Measurements from ENCODE around the gene RAD51B.

RAD51B gene

DNA sequence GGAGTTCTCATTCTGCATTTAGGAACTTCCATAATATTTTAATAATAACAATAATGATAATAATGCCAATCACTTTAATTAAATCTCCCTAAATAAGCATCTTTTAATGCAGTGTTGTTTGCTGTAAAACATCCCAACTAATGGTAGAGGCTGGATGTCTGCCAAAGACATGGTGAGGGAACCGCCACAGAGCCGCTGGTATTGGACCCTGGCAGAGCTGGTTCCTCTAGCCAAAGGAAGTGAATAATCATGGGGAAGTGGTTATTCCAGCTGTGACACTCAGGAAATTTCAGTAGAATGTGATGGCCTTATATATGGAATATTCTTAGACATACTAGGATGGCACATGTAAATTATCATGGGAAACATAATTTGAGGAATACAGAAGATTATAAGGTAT, 490.0 kb downstream of the RAD51B start:
- no peak overlapping the region for H3K4me3 ChIP-seq (ENCODE audit: low read length)
- no peak for DNase-seq (ENCODE audit: low read depth, low spot score)

DNA sequence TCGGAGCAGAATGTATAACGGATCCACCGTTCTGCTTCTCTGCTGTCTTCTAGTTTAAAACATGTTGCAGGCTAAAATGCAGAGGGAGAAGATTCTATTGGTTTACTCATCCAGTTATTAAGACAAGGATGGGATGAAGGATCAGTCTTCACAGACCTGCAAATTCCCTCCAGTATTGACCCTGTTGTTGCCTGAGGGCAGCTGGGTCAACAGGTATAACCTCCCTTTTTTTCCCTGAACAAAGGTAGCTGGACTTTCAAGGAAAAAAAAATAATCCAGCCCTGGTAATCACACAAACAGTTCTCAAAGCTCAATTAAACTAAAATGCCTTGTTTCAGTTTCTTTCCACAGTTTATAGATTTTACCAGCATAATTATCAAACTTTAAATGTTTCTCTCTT, 492.7 kb downstream of the RAD51B start:
- no peak for DNase-seq (ENCODE audit: low read depth, low spot score)
- H3K4me3 ChIP-seq (ENCODE audit: low read length), result no peak overlapping the region

DNA sequence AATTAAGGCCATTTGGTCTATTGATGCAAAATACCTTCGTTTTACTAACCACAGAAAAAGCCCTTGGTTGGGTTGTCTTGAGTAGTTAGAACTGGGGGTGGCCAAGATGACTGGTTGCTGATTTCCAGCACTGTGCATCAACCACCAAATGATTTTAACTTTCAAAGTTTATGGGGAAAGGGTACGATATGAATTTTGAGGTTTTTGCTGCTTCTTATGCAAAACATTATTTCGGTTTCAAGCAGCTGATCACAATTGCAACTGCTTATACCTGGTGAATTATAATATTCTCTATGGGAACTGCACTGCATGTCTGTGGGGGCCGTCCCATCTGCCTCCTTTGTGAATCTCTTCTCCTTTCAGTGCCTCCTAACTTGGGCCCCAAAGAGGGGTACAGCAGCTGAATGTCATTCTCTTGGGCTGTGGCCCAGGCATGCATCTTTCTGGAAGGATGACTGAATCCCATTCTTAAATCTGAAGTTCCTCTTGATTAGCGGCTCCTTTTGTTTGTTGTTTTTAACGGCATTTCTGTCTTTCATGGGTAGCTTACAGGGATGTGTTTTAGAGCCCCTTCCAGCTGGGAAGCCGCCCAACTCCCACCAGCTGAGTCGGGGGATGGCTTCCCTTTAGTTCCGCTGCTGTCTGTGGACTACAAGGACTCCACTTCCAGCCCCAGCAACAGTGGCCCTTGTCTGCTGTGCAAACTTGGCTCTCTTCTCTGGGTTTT, 493.5 kb downstream of the RAD51B start:
- DNase-seq (ENCODE audit: low read depth, low spot score), result no peak
- no peak overlapping the region for H3K4me3 ChIP-seq (ENCODE audit: low read length)

DNA sequence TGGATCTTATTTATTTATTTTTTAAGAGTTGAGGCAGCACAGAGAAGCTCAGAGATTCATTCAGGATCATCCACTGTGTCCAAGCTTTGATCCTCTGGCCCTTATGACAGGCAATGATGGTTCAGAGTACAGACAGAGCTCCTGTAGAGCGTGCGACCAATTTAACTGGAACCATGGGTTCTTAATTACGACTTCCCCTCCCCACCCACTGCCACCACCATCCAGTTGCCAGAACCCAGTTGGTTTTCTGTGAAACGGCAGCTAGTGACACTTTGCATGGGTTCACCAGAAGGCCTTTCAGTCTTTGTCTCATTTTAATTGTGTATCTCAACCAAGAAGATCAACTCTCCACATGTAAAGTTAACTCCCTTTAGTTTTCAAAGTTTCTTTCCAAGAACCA, 495.1 kb downstream of the RAD51B start:
- H3K4me3 ChIP-seq (ENCODE audit: low read length), result no peak overlapping the region
- DNase-seq (ENCODE audit: low read depth, low spot score), result no peak

DNA sequence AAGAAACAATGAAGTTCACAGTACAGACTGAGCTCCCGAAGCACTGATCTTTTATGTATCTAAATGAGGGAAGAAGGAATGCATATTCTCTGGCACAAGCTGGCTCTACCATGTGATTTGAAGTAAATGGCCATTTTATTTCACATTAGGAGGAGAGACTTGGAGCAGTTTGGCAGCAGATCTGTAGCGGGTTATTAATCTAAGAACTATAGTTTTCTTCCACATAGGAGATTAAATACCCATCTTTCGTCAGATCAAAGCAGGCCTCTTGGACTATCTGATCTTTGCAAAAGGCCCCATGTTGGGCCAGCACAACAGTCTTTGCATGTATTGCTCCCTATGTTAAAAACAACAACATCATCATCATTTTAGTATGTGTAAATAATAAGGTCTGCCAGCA, 495.5 kb downstream of the RAD51B start:
- DNase-seq (ENCODE audit: low read depth, low spot score), result no peak
- no peak overlapping the region for H3K4me3 ChIP-seq (ENCODE audit: low read length)

DNA sequence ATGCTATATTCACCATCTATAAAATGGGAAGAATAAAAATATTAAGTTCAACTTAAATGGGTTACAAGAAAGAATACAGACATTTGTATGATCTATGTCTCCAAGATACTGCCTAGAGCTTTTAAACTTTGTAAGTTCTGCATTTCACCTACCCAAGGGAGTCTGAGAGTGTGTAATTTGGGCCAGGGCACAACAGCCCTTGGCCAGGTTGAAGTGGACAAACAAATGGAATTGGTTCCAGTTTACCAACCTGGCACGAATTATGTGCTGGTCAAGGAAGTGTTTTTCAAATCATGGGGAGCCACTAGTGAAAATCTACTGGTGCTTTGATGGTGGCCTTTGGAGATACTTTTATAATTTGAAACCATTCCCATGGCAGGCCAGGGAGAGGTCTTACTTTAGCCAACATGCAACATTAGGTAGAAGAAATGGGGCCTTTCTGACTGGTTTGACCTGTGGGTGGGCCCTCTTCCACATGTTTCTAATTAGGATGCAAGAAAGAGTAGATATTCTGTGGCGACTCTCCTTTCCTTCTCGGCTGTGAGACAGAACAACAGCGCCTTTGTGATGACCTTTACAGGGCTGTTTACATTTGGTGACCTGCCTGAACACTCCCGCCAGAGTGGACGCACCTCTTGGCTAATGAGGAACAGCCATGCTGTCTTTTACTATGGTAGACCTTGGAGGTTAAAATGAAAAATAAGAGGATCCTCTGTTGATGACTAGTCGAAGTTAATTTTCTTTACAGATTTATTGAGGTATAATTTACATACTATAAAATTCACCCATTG, 496.7 kb downstream of the RAD51B start:
- H3K4me3 ChIP-seq (ENCODE audit: low read length), result no peak overlapping the region
- DNase-seq (ENCODE audit: low read depth, low spot score), result no peak

DNA sequence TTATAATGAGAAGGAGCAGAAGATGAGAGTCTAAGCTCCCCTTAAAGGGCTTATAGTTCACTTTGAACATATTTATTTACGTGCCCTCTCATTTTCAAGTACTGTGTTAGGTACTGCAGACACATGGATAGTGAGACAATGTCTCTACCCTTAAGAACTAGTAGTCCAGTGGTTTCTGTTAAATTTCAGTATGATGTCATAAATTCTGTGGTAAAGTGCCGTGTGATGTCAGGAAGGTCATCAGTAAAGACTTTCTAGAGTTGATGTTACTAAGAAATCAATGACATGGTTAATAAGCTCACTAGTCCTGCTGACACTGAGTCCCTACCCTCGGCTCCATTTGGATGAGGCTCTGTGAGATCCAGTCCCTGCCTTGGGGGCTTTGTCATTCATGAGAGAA, 497.7 kb downstream of the RAD51B start:
- no peak overlapping the region for H3K4me3 ChIP-seq (ENCODE audit: low read length)
- no peak for DNase-seq (ENCODE audit: low read depth, low spot score)

DNA sequence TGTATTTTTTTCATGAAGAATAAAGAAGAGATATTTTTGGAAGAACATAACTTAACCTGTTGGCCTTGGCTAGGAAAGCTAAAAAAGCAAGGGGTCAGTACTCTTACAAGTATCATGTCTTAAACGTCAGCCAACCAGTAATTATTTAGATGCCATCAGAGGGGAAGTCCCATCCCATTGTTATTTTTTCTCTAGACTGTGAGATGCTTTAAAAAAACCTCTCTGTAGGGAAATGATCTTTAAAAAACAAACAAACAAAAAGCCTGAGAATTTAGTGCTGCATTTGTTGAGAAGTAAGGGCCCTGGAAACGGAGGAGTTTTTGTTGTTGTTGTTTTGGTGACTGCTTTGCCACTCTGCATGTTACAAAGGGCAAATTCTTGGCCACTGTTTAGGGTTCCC, 499.2 kb downstream of the RAD51B start:
- DNase-seq (ENCODE audit: low read depth, low spot score), result no peak
- no peak overlapping the region for H3K4me3 ChIP-seq (ENCODE audit: low read length)

DNA sequence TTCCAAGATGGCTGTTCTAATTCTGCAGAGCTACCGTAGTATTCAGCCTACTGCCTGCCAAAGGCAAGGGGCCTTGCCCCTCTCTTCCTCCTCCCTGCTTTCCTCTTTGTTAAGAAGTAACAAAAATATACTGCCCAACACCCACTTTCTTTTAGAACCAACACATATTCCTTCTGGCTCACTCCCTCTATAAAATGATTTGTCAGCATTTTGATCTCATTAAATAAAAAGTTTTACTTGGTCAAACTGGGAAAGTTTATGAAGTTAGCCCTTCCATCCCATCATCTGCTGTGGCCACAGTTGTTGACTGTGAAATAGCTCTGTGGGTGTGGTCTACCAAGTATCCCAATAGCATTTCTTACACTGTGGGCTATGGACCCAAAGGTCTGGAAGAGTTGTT, 500.9 kb downstream of the RAD51B start:
- no peak for DNase-seq (ENCODE audit: low read depth, low spot score)
- no peak overlapping the region for H3K4me3 ChIP-seq (ENCODE audit: low read length)

DNA sequence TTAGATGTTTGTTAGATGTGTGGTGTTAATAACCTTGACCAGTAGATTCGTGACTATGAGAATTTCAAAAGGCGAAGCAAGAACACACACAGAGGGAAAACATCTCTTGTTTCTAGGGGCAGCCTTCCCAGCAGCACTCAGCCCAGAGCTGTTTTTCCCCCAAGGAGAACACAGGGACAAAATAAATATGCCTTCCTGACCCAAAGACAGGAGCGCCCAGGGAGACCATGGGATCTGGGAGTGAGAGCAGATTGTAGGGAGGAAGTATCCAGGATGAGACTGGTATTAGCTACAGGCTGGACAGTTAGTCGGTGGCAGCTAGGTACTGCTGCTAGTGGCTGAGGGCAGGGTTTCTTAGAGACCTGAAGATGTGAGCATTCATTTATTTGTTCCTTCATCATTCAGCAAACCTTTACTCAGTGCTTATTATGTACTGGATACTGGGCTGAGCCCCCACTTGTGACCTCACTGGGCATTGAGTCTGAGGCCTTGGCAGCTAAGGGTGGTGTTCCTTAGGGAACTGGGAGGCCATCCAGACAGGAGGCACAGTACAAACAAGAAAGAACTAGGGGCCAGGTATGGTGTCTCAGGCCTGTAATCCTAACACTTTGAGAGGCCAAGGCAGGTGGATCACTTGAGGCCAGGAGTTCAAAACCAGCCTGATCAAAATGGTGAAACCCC, 503.5 kb downstream of the RAD51B start:
- no peak for DNase-seq (ENCODE audit: low read depth, low spot score)
- no peak overlapping the region for H3K4me3 ChIP-seq (ENCODE audit: low read length)

DNA sequence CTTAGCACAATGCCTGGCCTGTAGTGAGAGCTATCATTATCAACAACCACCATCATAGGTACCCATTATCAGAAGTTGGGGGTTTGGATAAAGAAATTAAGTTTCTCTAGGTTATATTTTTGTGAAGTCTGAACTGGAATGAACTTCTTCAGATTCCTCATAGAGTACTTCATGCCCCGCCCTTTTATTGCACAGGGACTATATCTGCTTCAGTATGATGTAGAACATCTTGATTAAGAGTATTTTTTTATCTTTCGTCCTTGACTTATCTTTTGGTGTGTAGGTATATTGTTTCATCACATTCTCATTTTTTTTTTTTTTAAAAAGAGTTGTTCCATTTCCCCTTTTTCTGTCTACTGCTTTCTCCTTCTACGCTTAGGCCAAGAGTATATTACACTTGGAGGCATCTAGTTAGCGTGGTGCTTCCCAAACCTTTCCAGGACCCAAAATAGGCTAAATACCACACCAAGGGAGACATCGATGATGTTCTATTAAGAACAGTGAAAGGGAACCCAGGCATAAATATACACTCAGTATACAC, 505.8 kb downstream of the RAD51B start:
- DNase-seq (ENCODE audit: low read depth, low spot score), result no peak
- no peak overlapping the region for H3K4me3 ChIP-seq (ENCODE audit: low read length)

DNA sequence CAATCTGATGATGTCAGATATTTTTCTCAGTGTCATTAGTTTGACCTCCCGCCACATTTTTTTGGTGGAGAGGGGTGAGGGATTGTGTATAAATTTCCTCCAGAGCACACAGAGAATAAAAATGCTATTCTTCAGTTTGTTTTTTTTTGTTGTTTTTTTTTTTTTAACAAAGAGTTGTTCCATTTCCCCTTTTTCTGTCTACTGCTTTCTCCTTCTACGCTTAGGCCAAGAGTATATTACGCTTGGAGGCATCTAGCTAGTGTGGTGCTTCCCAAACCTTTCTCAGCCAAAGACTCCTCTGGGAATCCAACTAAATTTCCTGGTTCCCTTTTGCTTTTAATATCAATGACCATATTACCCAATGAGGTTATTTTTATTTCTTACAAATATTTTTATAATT, 507.7 kb downstream of the RAD51B start:
- no peak overlapping the region for H3K4me3 ChIP-seq (ENCODE audit: low read length)
- DNase-seq (ENCODE audit: low read depth, low spot score), result no peak

DNA sequence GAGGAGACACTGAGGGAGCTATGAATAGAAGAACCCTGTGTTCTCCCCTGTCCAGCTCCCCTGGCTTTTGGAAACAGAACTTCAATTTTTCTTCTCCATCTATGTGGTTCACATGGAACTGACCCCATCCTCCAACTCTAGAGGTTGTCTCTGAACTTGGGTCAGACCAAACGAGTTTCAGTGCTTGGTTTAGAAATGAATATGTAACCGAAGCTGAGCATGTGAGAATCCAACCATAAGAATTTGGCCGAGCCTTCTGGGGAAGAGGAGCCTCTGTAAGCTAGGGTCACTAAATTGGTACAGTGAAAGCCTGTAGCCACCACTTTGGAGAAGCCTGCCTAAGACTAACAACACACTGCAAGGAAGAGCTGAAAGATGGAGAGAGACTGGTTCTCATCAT, 508.9 kb downstream of the RAD51B start:
- no peak for DNase-seq (ENCODE audit: low read depth, low spot score)
- no peak overlapping the region for H3K4me3 ChIP-seq (ENCODE audit: low read length)

DNA sequence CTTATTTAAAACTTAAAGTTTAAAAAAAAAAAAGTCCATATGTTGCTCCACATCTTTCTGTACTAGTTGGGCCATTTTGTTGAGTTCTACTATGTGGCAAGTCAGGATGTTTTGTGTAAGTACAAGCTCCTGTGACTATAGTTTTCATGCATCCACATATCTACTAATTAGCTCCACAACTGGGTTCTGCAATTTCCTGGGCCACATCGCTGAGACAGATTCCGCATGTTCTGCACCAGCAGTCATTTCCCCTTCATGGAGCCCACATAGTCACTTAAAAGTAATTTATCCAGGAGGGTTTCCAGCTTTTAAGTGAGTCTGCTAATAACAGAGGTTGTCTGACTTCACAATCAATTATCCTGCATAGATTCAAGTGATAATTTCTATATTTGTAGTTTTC, 511.8 kb downstream of the RAD51B start:
- no peak overlapping the region for H3K4me3 ChIP-seq (ENCODE audit: low read length)
- DNase-seq (ENCODE audit: low read depth, low spot score), result no peak

DNA sequence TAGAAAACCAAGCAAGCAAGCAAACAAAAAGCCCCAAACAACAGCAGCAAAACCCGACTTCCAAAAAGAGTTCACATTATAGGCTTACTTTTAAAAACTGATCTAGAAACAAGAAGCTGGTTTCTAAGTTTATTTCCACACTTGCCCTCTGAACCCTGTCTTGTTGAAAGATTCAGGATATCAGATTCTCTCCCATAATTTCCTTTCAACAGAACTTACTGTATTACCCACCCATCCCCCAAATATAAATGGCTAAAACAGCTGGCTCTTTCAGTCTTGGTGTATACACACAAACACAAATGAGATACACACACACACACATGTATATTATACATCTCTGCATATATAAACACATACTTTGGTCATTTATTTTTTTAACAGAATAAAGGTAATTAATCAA, 512.4 kb downstream of the RAD51B start:
- no peak overlapping the region for H3K4me3 ChIP-seq (ENCODE audit: low read length)
- DNase-seq (ENCODE audit: low read depth, low spot score), result no peak

DNA sequence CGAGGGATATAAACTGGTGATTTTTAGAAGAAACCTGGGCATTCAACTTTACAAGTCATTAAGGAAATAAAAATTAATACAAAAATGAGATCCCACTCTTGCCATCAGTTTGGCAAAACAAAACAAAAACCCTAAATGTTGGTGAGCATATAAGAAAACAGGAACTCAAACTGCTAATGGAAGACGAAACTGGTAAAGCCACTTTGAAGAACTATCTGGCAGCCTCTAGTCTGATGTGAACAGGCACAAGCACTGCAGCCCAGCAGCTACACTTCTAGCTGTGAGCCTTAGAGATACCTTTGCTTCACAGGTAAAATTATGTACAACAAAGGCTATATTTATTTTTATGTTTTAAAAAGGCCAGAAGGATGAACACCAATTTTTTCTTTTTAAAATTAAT, 513.7 kb downstream of the RAD51B start:
- H3K4me3 ChIP-seq (ENCODE audit: low read length), result no peak overlapping the region
- DNase-seq (ENCODE audit: low read depth, low spot score), result no peak

DNA sequence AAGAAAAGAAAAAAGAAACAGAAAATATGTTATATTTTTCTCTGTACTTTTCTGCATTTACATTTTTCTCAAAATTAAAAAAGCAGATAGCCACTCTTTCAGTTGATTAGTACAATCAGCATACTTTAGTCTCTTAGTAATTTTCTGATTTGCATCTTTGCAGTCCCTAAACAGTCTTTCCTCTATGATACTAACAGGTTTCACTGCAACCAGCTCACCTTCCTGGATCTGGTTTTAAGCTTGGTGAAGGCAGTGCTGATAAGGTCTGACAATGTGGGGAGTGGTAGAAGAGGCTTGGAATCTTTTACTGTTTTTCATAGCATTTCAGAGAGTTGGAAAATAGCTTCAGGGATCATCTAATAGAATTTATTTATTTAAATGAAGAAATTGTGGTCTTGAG, 515.7 kb downstream of the RAD51B start:
- no peak for DNase-seq (ENCODE audit: low read depth, low spot score)
- no peak overlapping the region for H3K4me3 ChIP-seq (ENCODE audit: low read length)

DNA sequence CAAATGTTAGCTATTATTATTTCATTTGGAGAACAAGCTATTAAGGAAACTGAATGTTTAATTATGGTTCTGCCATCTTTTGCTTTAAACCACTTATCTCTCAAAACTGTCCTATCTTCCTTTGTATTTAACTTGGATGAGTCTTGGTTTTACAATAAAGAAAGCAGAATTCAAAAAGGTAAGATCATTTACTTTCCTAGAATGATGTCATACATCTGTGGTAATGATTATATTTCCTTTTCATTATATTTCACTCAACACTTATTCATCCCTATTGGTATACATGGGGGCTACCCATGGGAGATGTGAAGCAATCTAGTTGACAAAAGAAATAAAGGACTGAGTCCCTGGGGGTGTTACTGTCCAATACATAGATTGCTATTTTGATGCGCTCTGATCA, 516.6 kb downstream of the RAD51B start:
- no peak for DNase-seq (ENCODE audit: low read depth, low spot score)
- no peak overlapping the region for H3K4me3 ChIP-seq (ENCODE audit: low read length)

DNA sequence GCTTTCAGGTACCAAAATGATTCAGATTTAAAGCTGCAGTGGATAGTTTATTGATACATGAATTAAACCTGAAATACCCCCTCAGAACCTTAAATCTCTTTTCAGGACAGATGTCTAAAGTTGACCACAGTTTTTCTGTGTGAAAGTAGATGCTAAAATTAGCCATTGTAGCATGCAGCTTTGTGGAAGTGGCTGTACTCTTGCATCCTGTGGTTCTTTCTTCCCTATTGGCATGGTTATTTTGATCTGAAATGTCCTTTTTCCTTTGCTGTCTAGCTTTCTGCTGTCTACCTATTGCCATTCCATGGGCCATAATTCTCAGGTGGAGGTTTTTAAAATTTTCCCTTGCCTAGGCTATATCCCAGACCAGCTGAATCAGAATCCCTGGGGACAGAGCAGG, 517.7 kb downstream of the RAD51B start:
- no peak for DNase-seq (ENCODE audit: low read depth, low spot score)

DNA sequence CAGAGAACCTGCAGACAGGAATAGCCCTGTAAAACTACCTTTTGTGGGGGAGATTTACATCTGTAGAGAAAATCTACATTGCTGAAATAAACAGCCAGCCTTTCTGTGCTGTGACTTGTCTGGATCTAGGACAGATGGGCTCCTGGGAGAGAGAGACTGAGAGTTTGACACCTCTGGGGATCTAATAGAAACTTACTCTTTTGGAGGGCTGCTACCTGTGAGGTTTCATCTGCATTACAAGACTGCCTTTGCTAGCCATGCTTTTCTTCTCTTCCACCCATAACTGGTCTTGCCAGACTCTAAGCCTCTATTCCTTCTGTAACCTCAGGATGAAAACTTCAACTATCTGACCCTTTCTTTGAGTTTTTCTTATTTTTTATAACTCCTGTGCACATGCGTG, 520.7 kb downstream of the RAD51B start:
- no peak overlapping the region for H3K4me3 ChIP-seq (ENCODE audit: low read length)
- DNase-seq (ENCODE audit: low read depth, low spot score), result no peak

More for the DNA sequence above, 517.7 kb downstream of the RAD51B start:
- no peak overlapping the region for H3K4me3 ChIP-seq (ENCODE audit: low read length)

Measured in Jurkat, Clone E6-1 (cell line).